Measurements from ENCODE around the gene MYH1. TPM values are rescaled to one million over a fixed set of nuclear protein-coding genes. Genes with fewer than 3 reads are reported as not detected.

Gene MYH1
- total RNA-seq, 2 donors from 2014 or later: not detected

DNA sequence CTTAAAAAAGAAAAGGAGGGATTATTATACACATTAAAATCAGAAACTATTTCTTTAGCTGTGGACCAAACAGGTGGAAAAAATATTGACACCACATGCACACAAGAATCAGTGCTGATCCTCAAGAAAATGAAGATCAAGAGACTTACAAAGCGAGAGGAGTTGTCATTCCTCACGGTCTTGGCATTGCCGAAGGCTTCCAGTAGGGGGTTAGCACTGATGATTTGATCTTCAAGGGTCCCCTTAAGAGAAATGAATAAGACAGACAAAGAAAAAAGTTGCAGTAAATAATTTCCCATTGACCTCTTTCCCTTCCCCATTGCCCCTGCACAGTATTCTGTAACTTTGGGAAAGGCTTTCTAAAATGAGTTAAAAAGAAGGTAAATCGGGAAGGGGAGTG lies 54.9 kb downstream of the MYH1 start:
- Mint-ChIP-seq H3K9me3 (no peaks in the 10 kb centered on the region), H3K27me3 (ENCODE audit: low read depth) (peaks cover 8% of the 10 kb centered on the region), H3K4me3 (no peak overlapping the region), H3K4me1 (ENCODE audit: low read depth) (no peaks in the 10 kb centered on the region), H3K36me3 (ENCODE audit: insufficient read depth in 2 of 2) (no peaks in the 10 kb centered on the region), H3K27ac (no peak overlapping the region)
- no peak for DNase-seq
- no peak for ATAC-seq (replicated peaks in 1 of 2)

DNA sequence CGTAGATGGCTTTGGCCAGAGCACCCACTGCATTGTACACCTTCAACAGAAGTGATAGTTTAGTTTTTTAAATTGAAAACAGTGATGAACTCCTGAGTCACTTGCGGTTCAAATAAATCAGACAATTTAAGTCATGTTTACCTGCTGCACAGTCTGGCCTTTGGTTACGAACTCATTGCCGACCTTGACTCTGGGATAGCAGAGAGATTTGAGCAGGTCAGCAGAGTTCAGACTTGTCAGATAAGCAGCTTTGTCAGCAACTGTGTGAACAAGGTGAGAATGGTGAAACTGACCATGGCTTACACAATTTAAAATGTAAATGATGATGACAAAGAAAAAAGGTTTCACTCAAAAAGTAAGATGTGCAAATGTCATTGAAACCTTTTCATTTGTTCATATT lies 58.3 kb downstream of the MYH1 start:
- no peak overlapping the region for H3K27ac Mint-ChIP-seq
- peaks cover 8% of the 10 kb centered on the region for H3K27me3 Mint-ChIP-seq (ENCODE audit: low read depth)
- H3K4me1 Mint-ChIP-seq (ENCODE audit: low read depth): no peaks in the 10 kb centered on the region
- no peaks in the 10 kb centered on the region for H3K36me3 Mint-ChIP-seq (ENCODE audit: insufficient read depth in 2 of 2)
- ATAC-seq (replicated peaks in 1 of 2): no peak
- no peaks in the 10 kb centered on the region for H3K9me3 Mint-ChIP-seq
- DNase-seq: no peak
- H3K4me3 Mint-ChIP-seq: no peak overlapping the region

DNA sequence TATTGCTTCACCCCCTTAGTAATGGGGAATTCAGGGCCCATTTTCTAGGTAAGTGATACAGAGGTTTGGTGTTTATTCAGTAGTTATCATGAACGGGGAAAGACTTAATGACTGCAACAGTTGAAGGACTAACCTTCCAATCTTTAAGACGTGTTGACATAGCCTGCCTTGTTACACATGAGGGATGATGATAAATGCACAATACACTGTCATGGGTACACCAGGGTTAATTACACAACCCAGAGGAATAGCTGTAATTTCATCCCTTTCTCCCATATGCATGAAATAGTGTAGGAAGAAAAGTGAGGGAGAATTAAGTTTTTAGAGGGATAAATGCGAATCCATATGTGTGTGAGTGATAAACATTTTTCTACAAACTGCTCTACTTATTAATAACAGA lies 59.6 kb downstream of the MYH1 start:
- DNase-seq: no peak
- Mint-ChIP-seq H3K27me3 (ENCODE audit: low read depth) (no peaks in the 10 kb centered on the region), H3K27ac (no peak overlapping the region), H3K9me3 (no peaks in the 10 kb centered on the region), H3K36me3 (ENCODE audit: insufficient read depth in 2 of 2) (no peaks in the 10 kb centered on the region), H3K4me3 (no peak overlapping the region), H3K4me1 (ENCODE audit: low read depth) (no peaks in the 10 kb centered on the region)
- ATAC-seq (replicated peaks in 1 of 2): no peak

DNA sequence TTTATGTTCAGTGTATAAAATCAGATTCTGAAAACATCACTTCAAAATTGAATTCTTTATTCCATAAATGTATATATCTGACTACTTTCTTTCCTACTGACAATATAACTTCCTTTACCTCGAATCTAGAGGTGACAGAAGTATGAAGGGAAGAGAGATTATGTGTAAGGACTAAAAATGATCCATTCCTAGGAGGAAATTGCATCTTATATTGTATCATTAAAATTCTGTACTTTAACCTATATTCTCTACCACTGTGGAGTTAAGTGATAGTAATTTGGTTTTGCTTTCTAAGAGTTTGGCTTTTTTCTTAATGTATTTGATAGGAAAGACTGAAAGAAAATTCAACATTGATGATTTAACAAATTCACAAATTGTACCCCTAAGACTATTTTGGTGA lies 60.4 kb downstream of the MYH1 start:
- no peak overlapping the region for H3K27ac Mint-ChIP-seq

DNA sequence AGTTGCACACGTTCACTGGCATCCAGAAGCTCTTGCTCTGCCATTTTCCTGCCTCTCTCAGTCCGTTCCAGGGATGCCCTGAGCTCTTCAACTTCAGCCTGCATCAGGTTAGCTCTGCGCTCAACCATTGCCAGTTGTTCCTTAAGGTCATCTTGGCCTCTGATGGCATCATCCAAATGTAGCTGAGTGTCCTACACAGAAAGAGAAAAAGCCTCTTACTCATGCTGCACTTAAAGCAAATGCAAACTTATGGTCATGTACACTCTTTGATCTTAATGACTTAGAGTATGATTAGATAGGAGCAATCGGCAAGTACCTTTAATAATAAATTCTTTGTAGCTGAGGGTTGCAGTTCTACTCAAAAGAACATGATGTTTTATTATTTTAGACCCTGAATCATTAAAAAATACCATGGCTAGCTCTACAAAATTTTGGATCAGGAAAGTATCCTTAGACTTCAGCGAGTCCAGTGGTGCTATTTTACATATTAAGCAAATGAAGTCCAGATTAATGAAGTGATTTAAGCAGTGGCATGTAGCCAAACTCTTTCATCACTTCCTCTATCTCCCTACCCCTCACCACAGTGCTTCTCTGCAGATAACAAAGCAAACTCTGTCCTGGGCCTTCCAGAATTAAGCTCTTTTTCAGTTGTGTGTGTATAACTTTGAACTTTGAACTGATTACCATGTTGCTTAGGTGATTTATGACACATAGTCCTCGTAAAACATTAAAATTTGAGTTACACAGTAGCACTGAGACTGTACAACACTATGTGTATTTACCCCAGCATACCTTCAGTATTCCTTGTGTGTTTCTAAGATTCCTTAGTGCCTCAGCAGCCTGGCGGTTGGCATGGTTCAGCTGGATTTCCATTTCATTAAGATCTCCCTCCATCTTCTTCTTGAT lies 71.1 kb downstream of the MYH1 start:
- Mint-ChIP-seq H3K36me3 (ENCODE audit: insufficient read depth in 2 of 2) (no peaks in the 10 kb centered on the region), H3K9me3 (peaks cover 2% of the 10 kb centered on the region in 2 donors), H3K27ac (no peak overlapping the region), H3K4me1 (ENCODE audit: low read depth) (no peaks in the 10 kb centered on the region), H3K27me3 (ENCODE audit: low read depth) (peaks cover 14% of the 10 kb centered on the region), H3K4me3 (no peak overlapping the region)
- ATAC-seq (replicated peaks in 1 of 2) (no peak), DNase-seq (no peak)

More for the DNA sequence above, 60.4 kb downstream of the MYH1 start:
- H3K4me3 Mint-ChIP-seq: no peak overlapping the region
- no peaks in the 10 kb centered on the region for H3K36me3 Mint-ChIP-seq (ENCODE audit: insufficient read depth in 2 of 2)
- DNase-seq (no peak), ATAC-seq (replicated peaks in 1 of 2) (no peak)
- H3K9me3 Mint-ChIP-seq: no peaks in the 10 kb centered on the region
- no peaks in the 10 kb centered on the region for H3K4me1 Mint-ChIP-seq (ENCODE audit: low read depth)
- no peaks in the 10 kb centered on the region for H3K27me3 Mint-ChIP-seq (ENCODE audit: low read depth)

Other genes with a start within 250 kb of the MYH1 start
- gene MYH13, start 145.5 kb downstream of the MYH1 start, total RNA-seq: not detected
- not detected for gene MYH8, start 96.6 kb downstream of the MYH1 start, total RNA-seq
- gene MYH4, start 49.0 kb downstream of the MYH1 start, total RNA-seq: not detected
- not detected for gene MYH2, start 31.1 kb upstream of the MYH1 start, total RNA-seq
- 1 to 10 TPM; 4.6 to 5.4 TPM for gene MYH3, start 138.8 kb upstream of the MYH1 start, total RNA-seq
- gene SCO1, start 179.0 kb upstream of the MYH1 start, total RNA-seq: 10 to 100 TPM; 27.8 to 32.2 TPM
- 10 to 100 TPM; 22.6 to 28.7 TPM for gene ADPRM, start 179.1 kb upstream of the MYH1 start, total RNA-seq
- 1 to 10 TPM in 1 of 2 donors, under 1 TPM in 1; 0.89 to 1.8 TPM for gene TMEM220, start 211.5 kb upstream of the MYH1 start, total RNA-seq